GM18498 (cell line): Measurements from ENCODE around the gene LRP10.
A peak's percentile ranks its signal among the peaks of the same experiment; 100 is the strongest.

Experiments used
- ATAC-seq: cut with Tn5 transposase; IDR thresholded peaks from one replicate; pipeline ENCODE4 v1.9.1; 2021; ENCODE audit warnings: mild to moderate bottlenecking, moderate library complexity; ENCODE audit not compliant: unreplicated experiment

The LRP10 gene

GRCh38 chr14:22864979-22865378 is 6.6 kb upstream of the LRP10 start:
- ATAC-seq = no peak

DNA sequence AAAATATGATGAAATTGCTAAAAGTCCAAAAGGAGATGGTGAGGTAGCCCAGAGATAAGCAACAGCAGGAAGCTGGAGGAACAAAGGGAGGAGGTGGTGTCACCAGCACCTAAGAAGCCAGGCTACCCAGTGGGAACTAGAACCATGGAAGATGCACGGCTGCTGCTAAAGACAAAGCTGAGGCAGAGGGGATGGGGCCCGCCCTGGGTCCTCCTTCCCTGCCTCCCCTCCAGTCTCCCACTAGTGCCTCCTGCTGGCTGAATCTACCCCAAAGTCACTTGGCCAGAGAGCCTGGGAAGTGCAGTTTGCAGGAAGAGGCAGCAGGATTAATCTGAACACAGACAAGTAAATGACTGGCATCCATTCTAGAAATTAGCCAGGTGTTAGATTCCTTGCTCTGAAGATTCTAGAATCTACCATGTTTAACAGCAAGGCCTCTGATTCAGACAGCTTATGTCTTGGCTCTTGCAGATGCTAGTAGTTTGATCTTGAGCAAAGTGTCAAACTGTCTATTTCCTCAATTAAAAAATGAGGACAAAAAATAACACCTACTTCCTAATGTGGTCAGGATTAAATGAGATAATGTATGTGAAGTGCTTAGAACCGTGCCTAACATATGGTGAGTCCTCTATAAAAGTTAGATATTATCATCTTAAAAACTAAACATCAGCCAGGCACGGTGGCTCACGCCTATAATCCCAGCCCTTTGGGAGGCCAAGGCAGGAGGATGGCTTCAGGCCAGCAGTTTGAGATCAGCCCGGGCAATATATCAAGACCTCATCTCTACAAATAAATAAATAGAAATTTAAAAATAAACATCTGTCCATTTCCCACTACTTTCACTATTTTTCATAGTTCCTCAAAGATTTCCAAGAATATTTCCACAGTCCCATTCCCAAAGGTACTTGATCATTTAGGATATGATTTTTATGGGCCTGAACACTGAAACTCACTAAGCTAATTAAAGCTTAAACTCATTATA is 5.8 kb upstream of the LRP10 start:
- ATAC-seq = no peak

DNA sequence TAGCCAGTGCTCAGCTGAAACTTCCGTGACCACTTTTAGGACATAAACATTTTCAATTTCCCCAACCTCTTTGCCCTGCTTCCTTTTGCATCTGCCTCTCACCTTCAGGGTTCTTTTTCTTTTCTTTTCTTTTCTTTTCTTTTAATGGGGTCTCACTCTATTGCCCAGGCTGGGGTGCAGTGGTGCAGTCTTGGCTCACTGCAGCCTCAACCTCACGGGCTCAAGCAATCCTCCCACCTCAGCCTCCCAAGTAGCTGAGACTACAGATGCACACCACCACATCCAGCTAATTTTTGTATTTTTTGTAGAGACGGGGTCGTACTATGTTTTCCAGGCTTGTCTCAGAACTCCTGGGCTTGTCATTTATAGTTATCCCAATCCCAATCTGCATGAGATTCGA is 4.7 kb upstream of the LRP10 start:
- ATAC-seq = no peak

GRCh38 chr14:22870811-22871223 is 723 bp upstream of the LRP10 start:
- ATAC-seq = peak; percentile 38

GRCh38 chr14:22872033-22872832 is 693 bp downstream of the LRP10 start:
- peak; percentile 26 for ATAC-seq

DNA sequence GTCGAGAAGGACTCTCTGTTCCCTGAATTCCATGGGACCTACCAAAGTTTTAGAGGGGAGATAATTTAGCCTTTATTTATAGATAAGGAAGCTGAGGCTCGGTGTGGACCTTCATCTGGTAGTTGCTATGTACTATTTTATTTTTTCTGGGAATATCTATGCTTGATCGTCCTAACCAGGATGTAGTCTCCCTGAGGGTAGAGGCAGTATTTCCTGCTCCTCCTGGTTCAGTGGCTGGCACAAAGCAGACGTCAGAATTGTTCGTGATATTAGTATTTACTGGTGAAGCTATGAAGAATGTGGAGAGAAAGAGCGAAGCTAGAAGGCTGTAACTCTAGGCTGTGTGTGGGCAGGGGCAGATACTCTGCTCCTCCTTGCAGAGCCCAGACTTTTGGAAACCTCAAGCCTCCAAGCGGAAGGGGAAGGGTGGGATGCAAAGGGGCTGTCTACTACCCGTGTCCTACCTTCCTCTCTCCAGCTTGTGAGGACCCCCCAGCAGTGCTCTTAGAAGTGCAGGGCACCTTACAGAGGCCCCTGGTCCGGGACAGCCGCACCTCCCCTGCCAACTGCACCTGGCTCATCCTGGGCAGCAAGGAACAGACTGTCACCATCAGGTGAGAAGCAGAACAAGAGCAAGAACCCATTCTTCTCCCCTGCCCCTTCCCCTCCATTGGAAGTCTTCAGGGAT is 1.4 kb downstream of the LRP10 start:
- ATAC-seq = no peak

GRCh38 chr14:22875003-22875747 is 3.6 kb downstream of the LRP10 start:
- ATAC-seq = no peak

DNA sequence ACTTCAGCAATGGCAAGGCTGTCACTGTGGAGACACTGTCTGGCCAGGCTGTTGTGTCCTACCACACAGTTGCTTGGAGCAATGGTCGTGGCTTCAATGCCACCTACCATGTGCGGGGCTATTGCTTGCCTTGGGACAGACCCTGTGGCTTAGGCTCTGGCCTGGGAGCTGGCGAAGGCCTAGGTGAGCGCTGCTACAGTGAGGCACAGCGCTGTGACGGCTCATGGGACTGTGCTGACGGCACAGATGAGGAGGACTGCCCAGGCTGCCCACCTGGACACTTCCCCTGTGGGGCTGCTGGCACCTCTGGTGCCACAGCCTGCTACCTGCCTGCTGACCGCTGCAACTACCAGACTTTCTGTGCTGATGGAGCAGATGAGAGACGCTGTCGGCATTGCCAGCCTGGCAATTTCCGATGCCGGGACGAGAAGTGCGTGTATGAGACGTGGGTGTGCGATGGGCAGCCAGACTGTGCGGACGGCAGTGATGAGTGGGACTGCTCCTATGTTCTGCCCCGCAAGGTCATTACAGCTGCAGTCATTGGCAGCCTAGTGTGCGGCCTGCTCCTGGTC is 4.3 kb downstream of the LRP10 start:
- no peak for ATAC-seq

DNA sequence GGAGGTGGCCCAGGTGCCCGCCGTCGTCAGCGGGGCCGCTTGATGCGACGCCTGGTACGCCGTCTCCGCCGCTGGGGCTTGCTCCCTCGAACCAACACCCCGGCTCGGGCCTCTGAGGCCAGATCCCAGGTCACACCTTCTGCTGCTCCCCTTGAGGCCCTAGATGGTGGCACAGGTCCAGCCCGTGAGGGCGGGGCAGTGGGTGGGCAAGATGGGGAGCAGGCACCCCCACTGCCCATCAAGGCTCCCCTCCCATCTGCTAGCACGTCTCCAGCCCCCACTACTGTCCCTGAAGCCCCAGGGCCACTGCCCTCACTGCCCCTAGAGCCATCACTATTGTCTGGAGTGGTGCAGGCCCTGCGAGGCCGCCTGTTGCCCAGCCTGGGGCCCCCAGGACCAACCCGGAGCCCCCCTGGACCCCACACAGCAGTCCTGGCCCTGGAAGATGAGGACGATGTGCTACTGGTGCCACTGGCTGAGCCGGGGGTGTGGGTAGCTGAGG is 5.5 kb downstream of the LRP10 start:
- ATAC-seq = no peak

DNA sequence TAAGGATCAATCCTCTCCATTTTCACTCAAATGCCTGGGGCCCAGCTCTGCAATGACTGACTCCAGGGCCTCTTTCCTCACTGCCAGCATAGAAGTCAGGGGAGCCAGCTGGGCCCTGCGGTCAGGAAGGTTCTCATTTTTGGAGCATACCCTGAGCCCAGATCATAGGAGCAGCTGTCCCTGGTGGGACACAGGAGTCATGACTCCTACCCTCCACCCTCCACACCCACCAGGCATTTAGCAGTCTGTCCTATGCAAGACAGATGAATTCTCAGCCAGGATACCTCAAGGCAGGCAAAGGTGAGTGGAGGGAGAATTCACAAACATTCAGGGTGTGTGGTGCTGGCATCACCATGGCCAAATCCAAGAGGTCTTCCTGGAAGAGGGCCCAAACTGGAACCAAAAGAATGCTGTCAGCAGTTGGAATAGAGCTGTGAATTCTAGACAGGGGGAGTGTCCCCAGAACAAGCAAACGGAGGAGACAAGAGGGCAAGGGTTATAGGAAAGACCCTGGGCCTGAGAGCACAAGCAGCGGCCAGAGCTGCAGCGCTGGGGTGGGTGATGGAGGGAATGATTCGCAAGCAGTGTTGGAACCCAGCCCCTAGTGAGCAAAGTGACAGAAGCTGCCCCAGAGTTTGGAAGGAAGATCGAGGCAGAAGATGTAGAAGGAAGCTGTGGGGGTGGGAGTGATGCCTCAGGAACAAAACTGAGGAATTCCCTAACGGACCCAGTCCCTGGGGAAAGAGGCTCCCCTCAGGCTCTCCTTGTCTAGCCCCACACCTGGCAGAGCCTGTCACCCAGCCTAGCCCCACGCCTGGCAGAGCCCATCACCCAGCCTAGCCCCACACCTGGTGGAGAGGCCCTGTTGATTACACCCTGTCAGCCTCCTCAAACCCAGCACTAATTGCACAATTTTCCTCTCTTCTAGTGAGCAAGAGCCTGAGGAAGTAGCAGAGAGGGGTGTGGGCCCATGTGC is 7.0 kb downstream of the LRP10 start:
- no peak for ATAC-seq

- ATAC-seq = no peak
These were observed 10.5 kb downstream of the LRP10 start for GRCh38 chr14:22882064-22882463.

DNA sequence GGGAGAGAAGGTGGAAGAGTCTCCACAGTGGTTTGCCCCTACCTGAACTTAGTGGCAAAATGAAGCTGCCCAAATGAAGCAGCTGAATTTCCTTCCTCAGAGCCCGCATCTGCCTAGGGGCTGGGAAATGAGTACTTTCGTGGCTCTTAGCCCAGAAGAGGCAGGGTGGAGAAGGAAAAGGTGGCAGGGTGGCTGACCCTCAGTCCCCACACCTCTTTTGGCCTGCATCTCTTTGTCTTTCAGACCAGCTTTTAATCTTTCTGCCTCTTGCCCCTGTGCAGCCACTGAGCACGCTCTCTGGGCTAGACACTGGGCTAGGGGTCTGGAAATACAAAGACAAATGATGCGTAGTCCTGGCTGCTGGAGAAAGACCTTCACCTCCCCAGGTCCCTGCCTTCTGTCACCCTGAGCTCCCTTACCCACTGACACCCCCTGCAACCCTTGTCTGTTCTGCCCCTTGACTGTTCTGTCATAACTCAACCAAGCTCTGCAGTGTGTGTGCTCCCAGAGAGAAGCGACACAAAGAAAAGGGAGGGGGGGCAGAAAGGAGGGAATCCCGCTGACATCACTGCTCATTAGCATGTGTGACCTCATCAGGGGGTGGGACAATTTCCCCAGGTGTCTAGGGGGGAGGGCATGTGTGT is 11.1 kb downstream of the LRP10 start:
- no peak for ATAC-seq

- no peak for ATAC-seq
These were observed 11.8 kb downstream of the LRP10 start, which contains the start of gene REM2 for GRCh38 chr14:22883173-22883976. TSS of gene REM2 (plus strand) at chr14:22883222. CDS start at chr14:22883288, 66 bp downstream.

- no peak for ATAC-seq
These were observed 12.7 kb downstream of the LRP10 start for GRCh38 chr14:22884076-22884737.

- no peak for ATAC-seq
These were observed 13.4 kb downstream of the LRP10 start for GRCh38 chr14:22884738-22885523.

DNA sequence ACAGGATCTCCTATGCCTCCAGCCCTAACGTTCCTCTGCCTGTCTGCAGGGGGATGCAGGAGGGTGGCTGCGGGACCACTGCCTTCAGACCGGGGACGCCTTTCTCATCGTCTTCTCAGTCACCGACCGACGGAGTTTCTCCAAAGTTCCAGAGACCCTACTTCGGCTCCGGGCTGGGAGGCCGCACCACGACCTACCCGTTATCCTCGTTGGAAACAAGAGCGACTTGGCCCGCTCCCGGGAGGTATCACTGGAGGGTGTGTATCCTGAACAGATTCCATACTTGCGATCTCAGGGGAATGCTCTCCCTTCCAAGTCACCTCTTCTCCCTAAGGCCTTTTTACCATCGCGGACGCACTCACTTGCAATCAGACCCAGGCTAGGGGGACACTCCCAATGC is 14.4 kb downstream of the LRP10 start:
- ATAC-seq = no peak
